WTC11 (cell line): Measurements from ENCODE around the gene NBAS. TPM values are rescaled to one million over a fixed set of nuclear protein-coding genes. Genes with fewer than 3 reads are reported as not detected.

Experiments used
- ATAC-seq: fragments of 200-7000 bp; cut with Tn5 transposase; 2 replicates; pipeline ENCODE4 v1.10.0; 2021; ENCODE audit warnings: mild to moderate bottlenecking, moderate library complexity
- CTCF ChIA-PET: fragments of 300-600 bp; sonication (Branson Sonifier 250); formaldehyde crosslinking; loops from one replicate; lab custom pipeline; 2021; ENCODE audit warnings: antibody characterized with exemption; lab: Charles Lee
- POLR2A ChIA-PET: fragments of 350-600 bp; sonication (Branson Sonifier 250); formaldehyde crosslinking; loops from one replicate; lab custom pipeline; 2021; ENCODE audit warnings: antibody characterized with exemption; lab: Charles Lee
- DNase-seq: peaks from one replicate; pipeline ENCODE4 v3.0.0; 2021; ENCODE audit warnings: low spot score
- H3K27ac Mint-ChIP-seq: 2 replicates; pipeline ENCODE4 v1.8.0; 2021; ENCODE audit warnings: mixed read lengths
- H3K27me3 Mint-ChIP-seq: 2 replicates; pipeline ENCODE4 v1.8.0; 2021; ENCODE audit warnings: low read depth, mild to moderate bottlenecking, moderate library complexity, mixed read lengths
- H3K36me3 Mint-ChIP-seq: 2 replicates; pipeline ENCODE4 v1.8.0; 2021; ENCODE audit warnings: mixed read lengths
- H3K4me1 Mint-ChIP-seq: 2 replicates; pipeline ENCODE4 v1.8.0; 2022; ENCODE audit warnings: mixed read lengths
- H3K4me3 Mint-ChIP-seq: 2 replicates; pipeline ENCODE4 v1.8.0; 2021; ENCODE audit warnings: mild to moderate bottlenecking, moderate library complexity, mixed read lengths
- H3K9me3 Mint-ChIP-seq: 2 replicates; pipeline ENCODE4 v1.8.0; 2021; ENCODE audit warnings: mixed read lengths
- ARID4B ChIP-seq: sonication (generic); formaldehyde crosslinking; IDR thresholded peaks from 2 replicates; pipeline ENCODE4 v1.8.0; 2023; ENCODE audit warnings: missing genetic modification reagents, mild to moderate bottlenecking, borderline replicate concordance
- CREM ChIP-seq: sonication (generic); formaldehyde crosslinking; IDR thresholded peaks from 2 replicates; pipeline ENCODE4 v1.8.1; 2022; ENCODE audit warnings: mild to moderate bottlenecking, missing genetic modification reagents, moderate library complexity
- ELF4 ChIP-seq: sonication (generic); formaldehyde crosslinking; IDR thresholded peaks from 2 replicates; pipeline ENCODE4 v1.8.1; 2022; ENCODE audit warnings: low read depth, mild to moderate bottlenecking, moderate library complexity, missing genetic modification reagents
- FOXK1 ChIP-seq: sonication (generic); formaldehyde crosslinking; IDR thresholded peaks from 2 replicates; pipeline ENCODE4 v1.8.0; 2022; ENCODE audit warnings: mild to moderate bottlenecking, moderate library complexity, missing genetic modification reagents
- JAZF1 ChIP-seq: fragments of 250-450 bp; sonication (Bioruptor Pico); IDR thresholded peaks from 2 replicates; pipeline ENCODE4 v1.9.0; 2021; ENCODE audit warnings: moderate library complexity, mild to moderate bottlenecking, inconsistent platforms
- JUN ChIP-seq: sonication (generic); formaldehyde crosslinking; IDR thresholded peaks from 2 replicates; pipeline ENCODE4 v1.8.0; 2023; ENCODE audit warnings: mild to moderate bottlenecking, missing genetic modification reagents
- MXD4 ChIP-seq: fragments of 250-450 bp; sonication (Bioruptor Pico); IDR thresholded peaks from 2 replicates; pipeline ENCODE4 v1.8.0; 2021; ENCODE audit warnings: mild to moderate bottlenecking, moderate library complexity, borderline replicate concordance
- MYBL2 ChIP-seq: sonication (generic); formaldehyde crosslinking; IDR thresholded peaks from 2 replicates; pipeline ENCODE4 v1.8.1; 2023; ENCODE audit warnings: mild to moderate bottlenecking, moderate library complexity, missing genetic modification reagents
- NFATC4 ChIP-seq: fragments of 250-450 bp; sonication (Bioruptor Pico); IDR thresholded peaks from 2 replicates; pipeline ENCODE4 v1.9.0; 2021; ENCODE audit warnings: mild to moderate bottlenecking
- NFE2L1 ChIP-seq: sonication (generic); formaldehyde crosslinking; IDR thresholded peaks from 2 replicates; pipeline ENCODE4 v1.8.1; 2023; ENCODE audit warnings: missing genetic modification reagents
- NR1H2 ChIP-seq: sonication (generic); formaldehyde crosslinking; IDR thresholded peaks from 2 replicates; pipeline ENCODE4 v1.9.0; 2021; ENCODE audit warnings: mild to moderate bottlenecking, moderate library complexity, missing genetic modification reagents
- TP53 ChIP-seq: sonication (generic); formaldehyde crosslinking; IDR thresholded peaks from 2 replicates; pipeline ENCODE4 v1.8.1; 2023; ENCODE audit warnings: mild to moderate bottlenecking, missing genetic modification reagents
- ZNF232 ChIP-seq: sonication (generic); formaldehyde crosslinking; IDR thresholded peaks from 2 replicates; pipeline ENCODE4 v1.8.0; 2022; ENCODE audit warnings: mild to moderate bottlenecking, missing genetic modification reagents
- ZNF281 ChIP-seq: sonication (generic); formaldehyde crosslinking; IDR thresholded peaks from 2 replicates; pipeline ENCODE4 v1.8.0; 2023; ENCODE audit warnings: mild to moderate bottlenecking, missing genetic modification reagents
- ZNF317 ChIP-seq: sonication (generic); formaldehyde crosslinking; IDR thresholded peaks from 2 replicates; pipeline ENCODE4 v1.8.1; 2023; ENCODE audit warnings: low read depth, mild to moderate bottlenecking, moderate library complexity, missing genetic modification reagents, borderline replicate concordance
- ZNF532 ChIP-seq: fragments of 250-450 bp; sonication (Bioruptor Pico); IDR thresholded peaks from 2 replicates; pipeline ENCODE4 v1.9.0; 2021; ENCODE audit warnings: mild to moderate bottlenecking, borderline replicate concordance
- total RNA-seq: library from RNA; stranded (reverse); gene quantifications from 3 replicates; pipeline ENCODE4 v1.2.3, GENCODE V29; 2021

Gene NBAS
- total RNA-seq, 1 experiment from 2014 or later, result 32.3 TPM

- TF ChIP-seq ZNF532 (CRISPR knock-in tag) (no peak), ZNF317 (CRISPR knock-in tag) (no peak), ELF4 (CRISPR knock-in tag) (no peak), ZNF281 (CRISPR knock-in tag) (no peak), CREM (CRISPR knock-in tag) (no peak), MXD4 (CRISPR knock-in tag) (no peak), ZNF232 (no peak), JUN (no peak)
These were observed 42.1 kb upstream of the NBAS start (continued) for GRCh38 chr2:15603044-15603765.

GRCh38 chr2:15602393-15602792 is 41.3 kb upstream of the NBAS start:
- ATAC-seq (no peak), DNase-seq (no peak)
- CTCF ChIA-PET, result no interaction called here
- Mint-ChIP-seq H3K9me3 (no peaks in the 10 kb centered on the region), H3K27ac (no peak overlapping the region), H3K4me1 (no peaks in the 10 kb centered on the region), H3K4me3 (no peak overlapping the region), H3K27me3 (no peaks in the 10 kb centered on the region), H3K36me3 (peaks cover 86% of the 10 kb centered on the region)
- POLR2A ChIA-PET, result no interaction called here
- no peak for TF ChIP-seq FOXK1 (CRISPR knock-in tag)

GRCh38 chr2:15601681-15602080 is 40.5 kb upstream of the NBAS start:
- CTCF ChIA-PET, result no interaction called here
- Mint-ChIP-seq H3K9me3 (no peaks in the 10 kb centered on the region), H3K4me3 (no peak overlapping the region), H3K27ac (no peak overlapping the region), H3K36me3 (peaks cover 88% of the 10 kb centered on the region), H3K4me1 (no peaks in the 10 kb centered on the region), H3K27me3 (no peaks in the 10 kb centered on the region)
- ATAC-seq (no peak), DNase-seq (no peak)
- POLR2A ChIA-PET, result no interaction called here
- no peak for TF ChIP-seq NFE2L1 (CRISPR knock-in tag)
- no peak for TF ChIP-seq JAZF1 (CRISPR knock-in tag)
- TF ChIP-seq ARID4B (CRISPR knock-in tag), result no peak
- TF ChIP-seq MYBL2 (CRISPR knock-in tag), result no peak
- TF ChIP-seq NFATC4 (CRISPR knock-in tag), result no peak
- no peak for TF ChIP-seq ZNF532 (CRISPR knock-in tag)
- TF ChIP-seq FOXK1 (CRISPR knock-in tag), result no peak
- no peak for TF ChIP-seq TP53 (CRISPR knock-in tag)
- TF ChIP-seq NR1H2 (CRISPR knock-in tag), result no peak
